NCI-H2196 (cell line): ENCODE measurements around the gene PCF11.
"Not testable (repeated sequence)": the region's sequence is repeated elsewhere in the genome, so short reads cannot be mapped to it uniquely, and the experiment has no call there.

Source experiments
- DNase-seq: peaks from one replicate; lab custom pipeline; 2025; ENCODE audit not compliant: unreplicated experiment; lab: John Stamatoyannopoulos, UW

Gene PCF11

DNA sequence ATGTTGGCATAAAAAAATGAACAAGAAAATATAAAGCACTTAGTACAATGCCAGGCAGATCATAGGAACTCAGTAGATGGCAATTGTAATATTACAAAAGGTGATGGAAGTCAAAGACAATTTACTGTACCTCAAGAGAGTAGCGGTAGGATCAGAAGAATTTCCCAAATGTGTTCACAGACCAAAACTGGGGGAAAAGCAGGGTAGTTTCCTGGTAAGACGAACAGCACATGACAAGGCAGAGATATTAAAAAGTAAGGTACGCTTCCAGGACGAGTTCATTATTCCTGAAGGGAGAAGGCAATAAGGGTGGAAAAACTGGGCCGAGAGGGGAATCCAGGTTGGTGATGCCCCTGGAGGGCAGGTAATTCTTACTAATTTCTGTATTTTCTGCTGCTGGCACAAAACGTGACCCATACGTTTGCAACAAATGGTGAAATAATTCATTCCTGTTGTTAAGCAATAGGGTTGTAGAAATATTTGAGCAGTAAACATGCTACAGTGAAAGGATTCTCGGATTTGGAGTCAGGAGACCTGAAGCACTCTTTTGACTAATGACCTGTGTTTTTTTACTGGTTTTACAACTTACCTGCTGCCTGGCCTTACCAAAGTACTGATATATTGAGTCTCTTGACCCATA is 35.8 kb downstream of the PCF11 start:
- no peak for DNase-seq

- peak; percentile 94 for DNase-seq
Observed at GRCh38 chr11:83193315-83194280, 36.7 kb downstream of the PCF11 start, which contains the start of gene ANKRD42. Gene ANKRD42, plus strand, starts transcription at chr11:83193712. Its CDS starts 959 bp downstream, at chr11:83194671.

DNA sequence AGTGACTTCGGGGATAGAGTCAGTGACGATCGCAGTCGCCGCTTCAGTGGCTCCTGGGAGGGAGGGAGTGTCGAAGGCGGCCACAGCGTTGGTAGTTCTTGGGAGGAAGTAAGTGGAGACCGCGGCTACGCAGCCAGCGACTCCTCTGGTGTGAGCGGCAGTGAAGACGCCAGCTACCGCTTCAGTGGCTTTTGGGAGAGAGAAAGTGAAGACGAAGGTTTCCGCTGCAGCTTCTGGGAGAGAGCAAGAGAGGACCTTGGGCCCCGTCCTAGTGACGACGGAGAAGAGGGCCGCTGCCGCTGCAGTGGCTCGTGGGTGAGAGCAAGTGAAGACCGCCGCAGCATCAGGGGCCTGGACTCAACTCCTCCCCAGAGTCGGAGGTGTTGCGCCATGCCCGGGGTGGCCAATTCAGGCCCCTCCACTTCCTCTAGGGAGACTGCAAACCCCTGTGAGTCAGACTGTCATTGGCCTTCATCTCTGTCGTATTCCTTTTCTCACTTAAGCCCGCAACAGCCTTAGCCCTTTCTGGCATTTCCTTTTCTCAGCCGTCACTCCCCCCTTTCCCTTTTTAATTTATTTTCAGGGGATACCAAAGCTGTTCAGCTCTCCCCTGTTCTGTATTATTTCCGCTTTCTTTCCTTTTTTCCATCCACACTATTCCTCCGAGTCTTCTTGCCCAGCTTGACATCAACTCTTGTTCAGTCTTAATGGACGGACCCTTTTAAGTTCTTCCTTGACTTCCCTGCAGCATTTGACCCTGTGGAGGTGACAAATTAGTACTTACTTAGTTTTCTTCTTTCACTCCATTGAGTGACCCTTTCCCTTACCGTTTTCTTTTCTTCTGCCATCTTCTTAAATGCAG is 37.6 kb downstream of the PCF11 start:
- no peak for DNase-seq

- DNase-seq = no peak
Observed at GRCh38 chr11:83195143-83195466, 38.2 kb downstream of the PCF11 start.

DNA sequence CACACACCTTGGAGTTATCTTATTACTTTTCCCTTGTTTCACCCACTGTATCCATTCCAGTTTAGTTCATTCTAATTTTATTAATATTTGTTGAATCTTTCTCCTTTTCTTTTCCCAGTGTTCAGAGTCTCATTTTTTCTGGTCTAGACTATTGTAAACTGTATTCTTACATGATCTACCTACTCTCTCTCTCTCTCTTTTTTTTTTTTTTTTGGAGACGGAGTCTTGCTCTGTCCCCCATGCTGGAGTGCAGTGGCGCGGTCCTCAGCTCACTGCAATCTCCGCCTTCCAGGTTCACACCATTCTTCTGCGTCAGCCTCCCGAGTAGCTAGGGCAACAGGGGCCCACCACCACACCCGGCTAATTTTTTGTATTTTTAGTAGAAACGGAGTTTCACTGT is 38.7 kb downstream of the PCF11 start:
- DNase-seq = no peak

DNA sequence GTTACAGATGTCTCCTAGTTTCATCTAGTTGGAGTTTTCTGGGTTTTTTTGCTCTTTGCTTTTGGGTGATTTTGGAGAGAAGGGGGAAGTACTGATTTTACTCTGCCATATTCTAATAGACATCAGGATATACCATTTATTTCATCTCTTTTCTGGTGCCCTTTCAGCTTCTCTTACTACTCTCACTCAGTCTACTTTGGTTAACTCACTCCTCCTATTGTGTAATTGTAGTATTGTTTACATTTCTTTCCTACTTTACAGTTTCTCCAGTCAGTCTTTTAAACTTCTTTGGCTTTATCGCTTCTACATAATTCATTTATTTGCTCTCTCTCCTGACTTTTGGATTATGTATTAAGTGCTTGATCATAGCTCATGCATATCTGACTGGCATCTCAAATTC is 43.1 kb downstream of the PCF11 start:
- no peak for DNase-seq

DNA sequence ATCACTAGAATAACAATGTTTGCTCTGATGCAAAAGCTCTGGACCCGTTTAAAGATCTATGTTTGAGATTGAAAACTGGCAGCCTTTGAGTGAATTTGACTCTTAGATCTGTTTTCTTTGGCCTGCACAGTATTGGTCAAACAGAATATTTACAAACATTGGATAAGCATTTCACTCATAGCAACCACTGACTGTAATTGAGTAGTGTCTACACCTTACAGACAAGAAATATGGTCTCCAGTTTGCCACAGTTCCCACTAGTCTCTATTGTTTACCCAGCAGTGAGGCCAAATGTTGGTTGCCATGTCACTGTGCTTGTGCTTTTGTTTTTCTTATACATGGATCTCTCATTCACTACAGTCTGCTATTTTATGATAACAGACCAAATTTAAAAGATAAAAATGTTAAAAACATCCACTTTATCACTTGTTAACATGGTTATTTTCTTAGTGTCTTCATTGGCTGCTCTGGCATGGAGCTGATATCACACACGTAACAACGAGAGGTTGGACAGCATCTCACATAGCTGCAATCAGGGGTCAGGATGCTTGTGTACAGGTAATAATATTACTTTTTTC is 48.8 kb downstream of the PCF11 start:
- DNase-seq = no peak

- no peak for DNase-seq
Observed at GRCh38 chr11:83206221-83206620, 49.3 kb downstream of the PCF11 start.

GRCh38 chr11:83206771-83207382 is 49.9 kb downstream of the PCF11 start:
- DNase-seq = not testable (repeated sequence)

- DNase-seq = peak; percentile 6
Observed at GRCh38 chr11:83219095-83219494, 62.2 kb downstream of the PCF11 start.

DNA sequence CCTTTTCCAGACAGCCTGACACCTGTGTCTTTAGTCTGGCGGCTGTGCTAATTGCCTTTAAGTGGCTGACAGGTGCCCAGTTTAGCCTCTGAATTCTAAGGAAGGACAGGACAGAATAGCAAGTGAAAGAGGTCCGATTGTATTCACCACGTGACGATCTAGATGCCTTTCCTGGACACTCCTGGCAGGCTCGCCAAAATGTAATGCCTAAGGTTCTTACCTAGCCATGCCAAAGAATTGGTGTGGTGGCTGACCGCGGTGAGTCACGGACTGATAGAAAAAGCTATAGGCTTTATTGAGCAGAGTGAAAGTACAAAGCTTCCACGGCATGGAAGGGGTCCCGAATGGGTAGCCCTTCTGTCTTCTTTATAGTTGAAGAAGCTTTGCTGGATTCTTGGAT is 63.3 kb downstream of the PCF11 start:
- DNase-seq = peak; percentile 49

DNA sequence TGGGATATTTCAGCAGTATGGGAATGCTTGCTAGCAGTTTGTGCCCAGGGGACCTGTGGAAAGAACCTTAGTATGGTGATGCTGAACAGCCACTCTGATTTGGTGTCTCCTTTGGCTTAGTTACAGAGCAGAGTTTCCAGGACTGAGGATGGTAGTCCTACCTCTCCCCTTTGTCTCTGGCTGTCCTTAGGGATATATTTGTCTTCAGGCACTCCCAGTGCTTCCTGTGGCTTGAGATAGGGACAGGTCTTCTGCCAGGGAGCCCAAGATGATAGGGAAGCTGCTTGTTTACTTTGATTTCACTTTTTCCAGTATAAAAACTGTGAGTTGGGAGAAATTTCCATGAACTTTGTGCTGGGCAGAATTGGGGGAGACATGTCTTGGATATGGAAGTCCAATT is 64.8 kb downstream of the PCF11 start:
- DNase-seq = no peak

GRCh38 chr11:83222499-83222898 is 65.6 kb downstream of the PCF11 start:
- DNase-seq = no peak

DNA sequence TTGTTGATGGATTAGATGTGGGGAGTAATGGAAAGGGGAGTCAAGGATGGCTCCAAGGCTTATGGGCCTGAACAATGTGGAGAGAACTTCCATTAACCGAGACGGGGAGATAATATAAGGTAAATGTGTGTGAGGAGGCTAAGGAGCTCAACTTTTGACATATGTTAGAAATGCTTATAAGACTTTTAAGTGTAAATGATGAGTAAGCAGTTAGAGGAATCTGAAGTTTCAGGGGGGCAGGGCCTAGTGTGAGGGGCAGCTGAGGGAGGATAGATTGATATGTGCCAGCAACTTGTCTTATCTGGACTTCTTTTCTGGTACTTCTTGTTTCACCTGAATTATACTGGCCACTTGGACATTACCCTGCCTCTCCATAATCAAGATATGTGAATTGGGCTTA is 66.5 kb downstream of the PCF11 start:
- no peak for DNase-seq

- no peak for DNase-seq
Observed at GRCh38 chr11:83235825-83236224, 78.9 kb downstream of the PCF11 start.
